T-helper 1 cell treated with Interleukin-12 subunit alpha and Interleukin-12 subunit beta and Interleukin-4 antibody, amounts not matched to agents 30 μg/mL and 1 μg/mL, for 36 hours (primary cell): ENCODE results near the gene PPP2R5D.
A peak's percentile ranks its signal among the peaks of the same experiment; 100 is the strongest.

Source experiments
- H3K27ac Mint-ChIP-seq: one replicate; pipeline ENCODE4 v1.8.0; 2021; ENCODE audit warnings: mild to moderate bottlenecking, mixed read lengths
- H3K27me3 Mint-ChIP-seq: one replicate; pipeline ENCODE4 v1.8.0; 2021; ENCODE audit warnings: low read depth, mixed read lengths
- H3K36me3 Mint-ChIP-seq: one replicate; pipeline ENCODE4 v1.8.0; 2021; ENCODE audit warnings: low read depth, mixed read lengths
- H3K4me1 Mint-ChIP-seq: one replicate; pipeline ENCODE4 v1.8.0; 2021; ENCODE audit warnings: low read depth, mixed read lengths
- H3K4me3 Mint-ChIP-seq: one replicate; pipeline ENCODE4 v1.8.0; 2021; ENCODE audit warnings: mild to moderate bottlenecking, moderate library complexity, mixed read lengths
- H3K9me3 Mint-ChIP-seq: one replicate; pipeline ENCODE4 v1.8.0; 2021; ENCODE audit warnings: mixed read lengths

PPP2R5D gene

GRCh38 chr6:42959917-42960242 is 24.5 kb upstream of the PPP2R5D start:
- Mint-ChIP-seq H3K9me3 (no peaks in the 10 kb centered on the region), H3K36me3 (peaks cover 14% of the 10 kb centered on the region), H3K27ac (no peak overlapping the region), H3K4me1 (peaks cover 4% of the 10 kb centered on the region), H3K27me3 (peaks cover 13% of the 10 kb centered on the region), H3K4me3 (peak overlapping the region; percentile 42)

- peaks cover 13% of the 10 kb centered on the region for H3K27me3 Mint-ChIP-seq
- H3K4me1 Mint-ChIP-seq, result peaks cover 4% of the 10 kb centered on the region
- H3K36me3 Mint-ChIP-seq, result peaks cover 14% of the 10 kb centered on the region
- no peak within 1 kb of the TSS for H3K27ac Mint-ChIP-seq
- peak within 1 kb of the TSS; percentile 42 for H3K4me3 Mint-ChIP-seq
- H3K9me3 Mint-ChIP-seq, result no peaks in the 10 kb centered on the region
Observed at GRCh38 chr6:42960243-42961019, 23.9 kb upstream of the PPP2R5D start, which contains the start of gene GNMT. Gene GNMT (plus strand): TSS chr6:42960754. CDS start chr6:42960768, 14 bp downstream.

- no peak overlapping the region for H3K27ac Mint-ChIP-seq
- H3K36me3 Mint-ChIP-seq, result peaks cover 14% of the 10 kb centered on the region
- no peaks in the 10 kb centered on the region for H3K9me3 Mint-ChIP-seq
- peaks cover 4% of the 10 kb centered on the region for H3K4me1 Mint-ChIP-seq
- H3K4me3 Mint-ChIP-seq, result no peak overlapping the region
- peaks cover 13% of the 10 kb centered on the region for H3K27me3 Mint-ChIP-seq
Observed at GRCh38 chr6:42961020-42961470, 23.3 kb upstream of the PPP2R5D start.

- Mint-ChIP-seq H3K4me1 (peaks cover 4% of the 10 kb centered on the region), H3K27me3 (peaks cover 13% of the 10 kb centered on the region), H3K9me3 (no peaks in the 10 kb centered on the region), H3K36me3 (peaks cover 12% of the 10 kb centered on the region), H3K4me3 (no peak overlapping the region), H3K27ac (no peak overlapping the region)
Observed at GRCh38 chr6:42962096-42962495, 22.3 kb upstream of the PPP2R5D start.

GRCh38 chr6:42962502-42963178 is 21.7 kb upstream of the PPP2R5D start:
- peaks cover 4% of the 10 kb centered on the region for H3K4me1 Mint-ChIP-seq
- peaks cover 14% of the 10 kb centered on the region for H3K36me3 Mint-ChIP-seq
- no peak overlapping the region for H3K4me3 Mint-ChIP-seq
- no peak overlapping the region for H3K27ac Mint-ChIP-seq
- no peaks in the 10 kb centered on the region for H3K9me3 Mint-ChIP-seq
- peaks cover 13% of the 10 kb centered on the region for H3K27me3 Mint-ChIP-seq

- peaks cover 15% of the 10 kb centered on the region for H3K36me3 Mint-ChIP-seq
- no peak overlapping the region for H3K4me3 Mint-ChIP-seq
- H3K27ac Mint-ChIP-seq, result no peak overlapping the region
- no peaks in the 10 kb centered on the region for H3K9me3 Mint-ChIP-seq
- peaks cover 13% of the 10 kb centered on the region for H3K27me3 Mint-ChIP-seq
- peaks cover 4% of the 10 kb centered on the region for H3K4me1 Mint-ChIP-seq
Observed at GRCh38 chr6:42963179-42963854, 21.1 kb upstream of the PPP2R5D start.

- no peak overlapping the region for H3K27ac Mint-ChIP-seq
- no peaks in the 10 kb centered on the region for H3K9me3 Mint-ChIP-seq
- H3K27me3 Mint-ChIP-seq, result peaks cover 13% of the 10 kb centered on the region
- H3K36me3 Mint-ChIP-seq, result peaks cover 18% of the 10 kb centered on the region
- H3K4me1 Mint-ChIP-seq, result peaks cover 4% of the 10 kb centered on the region
- no peak overlapping the region for H3K4me3 Mint-ChIP-seq
Observed at GRCh38 chr6:42963855-42964605, 20.3 kb upstream of the PPP2R5D start.

GRCh38 chr6:42966571-42966970 is 17.8 kb upstream of the PPP2R5D start:
- Mint-ChIP-seq H3K27me3 (no peaks in the 10 kb centered on the region), H3K9me3 (no peaks in the 10 kb centered on the region), H3K27ac (no peak overlapping the region), H3K4me1 (peaks cover 3% of the 10 kb centered on the region), H3K36me3 (peaks cover 21% of the 10 kb centered on the region), H3K4me3 (no peak overlapping the region)

- no peak overlapping the region for H3K27ac Mint-ChIP-seq
- H3K9me3 Mint-ChIP-seq, result no peaks in the 10 kb centered on the region
- peaks cover 17% of the 10 kb centered on the region for H3K36me3 Mint-ChIP-seq
- no peaks in the 10 kb centered on the region for H3K27me3 Mint-ChIP-seq
- H3K4me1 Mint-ChIP-seq, result peaks cover 4% of the 10 kb centered on the region
- H3K4me3 Mint-ChIP-seq, result no peak overlapping the region
Observed at GRCh38 chr6:42967228-42967627, 17.1 kb upstream of the PPP2R5D start.

- no peaks in the 10 kb centered on the region for H3K9me3 Mint-ChIP-seq
- no peak overlapping the region for H3K27ac Mint-ChIP-seq
- H3K36me3 Mint-ChIP-seq, result peaks cover 11% of the 10 kb centered on the region
- peaks cover 4% of the 10 kb centered on the region for H3K4me1 Mint-ChIP-seq
- no peaks in the 10 kb centered on the region for H3K27me3 Mint-ChIP-seq
- H3K4me3 Mint-ChIP-seq, result no peak overlapping the region
Observed at GRCh38 chr6:42968126-42968701, 16.2 kb upstream of the PPP2R5D start.

GRCh38 chr6:42968783-42969182 is 15.6 kb upstream of the PPP2R5D start:
- no peak overlapping the region for H3K4me3 Mint-ChIP-seq
- H3K9me3 Mint-ChIP-seq, result no peaks in the 10 kb centered on the region
- peaks cover 4% of the 10 kb centered on the region for H3K4me1 Mint-ChIP-seq
- no peak overlapping the region for H3K27ac Mint-ChIP-seq
- peaks cover 11% of the 10 kb centered on the region for H3K36me3 Mint-ChIP-seq
- no peaks in the 10 kb centered on the region for H3K27me3 Mint-ChIP-seq

GRCh38 chr6:42969431-42969830 is 14.9 kb upstream of the PPP2R5D start:
- Mint-ChIP-seq H3K27ac (no peak overlapping the region), H3K9me3 (no peaks in the 10 kb centered on the region), H3K4me1 (peaks cover 4% of the 10 kb centered on the region), H3K27me3 (no peaks in the 10 kb centered on the region), H3K4me3 (no peak overlapping the region), H3K36me3 (peaks cover 12% of the 10 kb centered on the region)

- no peak overlapping the region for H3K27ac Mint-ChIP-seq
- H3K4me1 Mint-ChIP-seq, result peaks cover 4% of the 10 kb centered on the region
- no peak overlapping the region for H3K4me3 Mint-ChIP-seq
- H3K9me3 Mint-ChIP-seq, result no peaks in the 10 kb centered on the region
- peaks cover 12% of the 10 kb centered on the region for H3K36me3 Mint-ChIP-seq
- no peaks in the 10 kb centered on the region for H3K27me3 Mint-ChIP-seq
Observed at GRCh38 chr6:42969934-42970333, 14.4 kb upstream of the PPP2R5D start.
